ENCODE results near the gene CTBP1. TPM values are rescaled to one million over a fixed set of nuclear protein-coding genes. Genes with fewer than 3 reads are reported as not detected.
"Not testable (repeated sequence)": the region's sequence is repeated elsewhere in the genome, so short reads cannot be mapped to it uniquely, and the experiment has no call there.

CTBP1 gene
- total RNA-seq, 2 experiments from 2014 or later = 223 to 242 TPM

DNA sequence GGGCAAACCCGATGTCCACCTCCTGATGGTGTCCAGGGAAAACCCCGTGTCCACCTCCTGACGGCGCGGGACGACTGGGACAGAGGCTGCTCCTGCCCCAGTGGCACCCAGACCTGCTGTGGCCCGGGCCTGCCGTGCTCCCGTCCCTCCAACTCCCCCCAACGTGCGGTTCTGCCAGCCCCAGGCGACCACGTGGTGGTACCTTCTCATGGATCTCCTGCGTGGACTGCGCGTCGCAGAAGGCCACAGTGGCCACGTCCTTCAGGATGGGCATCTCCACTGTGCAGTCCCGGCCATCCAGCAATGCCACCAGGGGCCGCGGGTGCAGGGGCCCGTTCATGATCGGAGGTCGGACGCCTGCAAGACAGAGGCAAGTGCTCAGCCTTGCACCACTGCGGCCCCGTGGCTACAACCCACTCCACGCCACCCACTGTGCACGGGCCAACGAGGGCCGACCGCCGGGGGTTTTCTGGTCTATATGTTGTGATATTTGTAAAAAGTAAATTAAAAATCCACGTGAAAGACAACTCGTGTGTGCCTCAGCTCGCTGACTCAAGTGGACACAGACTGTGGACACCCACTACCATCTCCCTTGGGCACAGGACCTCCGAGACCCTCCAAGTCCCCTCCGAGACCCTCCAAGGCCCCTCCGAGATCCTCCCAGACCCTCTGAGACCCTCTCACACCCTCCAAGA is 10.8 kb downstream of the CTBP1 start:
- no peak overlapping the region for H3K27ac Mint-ChIP-seq
- CTCF ChIA-PET = no interaction called here
- peaks cover 42% of the 10 kb centered on the region for H3K36me3 Mint-ChIP-seq (ENCODE audit: low read depth)
- POLR2A ChIA-PET = no interaction called here
- no peaks in the 10 kb centered on the region for H3K9me3 Mint-ChIP-seq
- H3K27me3 Mint-ChIP-seq = no peaks in the 10 kb centered on the region
- DNase-seq = no peak
- no peak overlapping the region for H3K4me3 Mint-ChIP-seq
- H3K4me1 Mint-ChIP-seq = peaks cover 13% of the 10 kb centered on the region

DNA sequence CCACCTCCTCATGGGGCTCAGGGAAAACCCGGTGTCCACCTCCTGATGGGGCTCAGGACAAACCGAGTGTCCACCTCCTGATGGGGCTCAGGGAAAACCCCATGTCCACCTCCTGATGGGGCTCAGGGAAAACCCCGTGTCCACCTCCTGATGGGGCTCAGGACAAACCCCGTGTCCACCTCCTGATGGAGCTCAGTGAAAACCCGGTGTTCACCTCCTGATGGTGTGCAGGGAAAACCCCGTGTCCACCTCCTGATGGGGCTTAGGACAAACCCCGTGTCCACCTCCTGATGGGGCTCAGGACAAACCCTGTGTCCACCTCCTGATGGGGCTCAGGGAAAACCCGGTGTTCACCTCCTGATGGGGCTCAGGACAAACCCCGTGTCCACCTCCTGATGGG is 11.7 kb downstream of the CTBP1 start:
- POLR2A ChIA-PET, H3K9me3 Mint-ChIP-seq, CTCF ChIA-PET, DNase-seq, H3K4me1 Mint-ChIP-seq, H3K27ac Mint-ChIP-seq, H3K4me3 Mint-ChIP-seq, H3K27me3 Mint-ChIP-seq: not testable (repeated sequence)
- H3K36me3 Mint-ChIP-seq (ENCODE audit: low read depth) = peaks cover 45% of the 10 kb centered on the region

- H3K27me3 Mint-ChIP-seq, H3K4me3 Mint-ChIP-seq, H3K4me1 Mint-ChIP-seq, CTCF ChIA-PET, POLR2A ChIA-PET, H3K27ac Mint-ChIP-seq, DNase-seq, H3K9me3 Mint-ChIP-seq: not testable (repeated sequence)
- H3K36me3 Mint-ChIP-seq (ENCODE audit: low read depth) = peaks cover 49% of the 10 kb centered on the region
Observed at GRCh38 chr4:1236836-1237235, 12.1 kb downstream of the CTBP1 start.

GRCh38 chr4:1236103-1236641 is 12.8 kb downstream of the CTBP1 start:
- ChIA-PET CTCF (interaction anchor here (0.6 to 1.6 kb wide), 5 partner anchors 22 to 681 kb away, joined by 3 read pairs; no protein-coding TSS in a partner anchor), POLR2A (no interaction called here)
- H3K36me3 Mint-ChIP-seq (ENCODE audit: low read depth) = peaks cover 52% of the 10 kb centered on the region
- no peak for DNase-seq
- H3K9me3 Mint-ChIP-seq = no peaks in the 10 kb centered on the region
- H3K4me3 Mint-ChIP-seq = no peak overlapping the region
- no peaks in the 10 kb centered on the region for H3K27me3 Mint-ChIP-seq
- peaks cover 7% of the 10 kb centered on the region for H3K4me1 Mint-ChIP-seq
- H3K27ac Mint-ChIP-seq = no peak overlapping the region

DNA sequence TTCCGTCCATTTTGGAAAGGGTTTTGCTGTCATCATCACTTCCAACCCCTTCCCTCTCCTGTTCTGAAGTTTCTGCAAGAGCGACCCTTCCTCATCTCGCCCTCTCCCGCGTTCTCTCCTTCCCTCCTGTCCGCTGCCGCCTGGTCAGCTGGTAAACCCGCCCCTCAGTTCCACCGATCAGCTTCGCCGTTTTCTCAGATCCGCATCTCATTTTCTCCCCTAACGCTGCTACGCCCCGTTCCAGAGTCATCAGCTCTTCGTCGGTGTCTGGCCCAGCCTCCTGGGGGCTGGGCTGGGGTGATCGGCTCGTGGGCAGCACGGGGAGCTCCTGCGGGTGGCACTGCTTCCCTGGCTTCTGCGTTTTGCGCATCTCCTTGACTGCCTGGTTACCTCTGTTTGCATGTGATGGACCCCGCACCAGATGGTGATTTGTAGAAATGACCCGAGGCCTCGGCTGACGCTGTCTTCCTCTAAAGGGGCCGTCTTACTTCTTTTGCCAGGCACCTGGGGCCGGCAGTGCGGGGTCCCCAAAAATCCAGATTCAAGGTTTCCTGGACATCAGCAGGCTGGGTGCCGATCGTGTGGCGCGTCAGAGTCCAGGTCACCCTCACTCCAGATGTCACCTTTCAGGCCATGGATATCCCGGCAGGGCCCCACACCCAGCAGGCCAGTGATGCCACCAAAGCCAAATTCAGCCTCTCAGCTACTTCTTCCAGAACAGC is 13.4 kb downstream of the CTBP1 start:
- H3K9me3 Mint-ChIP-seq = no peaks in the 10 kb centered on the region
- no peak for DNase-seq
- ChIA-PET POLR2A (no interaction called here), CTCF (interaction anchor here (0.6 to 1.6 kb wide), 5 partner anchors 21 to 681 kb away, joined by 3 read pairs; no protein-coding TSS in a partner anchor)
- H3K4me1 Mint-ChIP-seq = peaks cover 7% of the 10 kb centered on the region
- H3K4me3 Mint-ChIP-seq = no peak overlapping the region
- no peak overlapping the region for H3K27ac Mint-ChIP-seq
- peaks cover 52% of the 10 kb centered on the region for H3K36me3 Mint-ChIP-seq (ENCODE audit: low read depth)
- no peaks in the 10 kb centered on the region for H3K27me3 Mint-ChIP-seq

DNA sequence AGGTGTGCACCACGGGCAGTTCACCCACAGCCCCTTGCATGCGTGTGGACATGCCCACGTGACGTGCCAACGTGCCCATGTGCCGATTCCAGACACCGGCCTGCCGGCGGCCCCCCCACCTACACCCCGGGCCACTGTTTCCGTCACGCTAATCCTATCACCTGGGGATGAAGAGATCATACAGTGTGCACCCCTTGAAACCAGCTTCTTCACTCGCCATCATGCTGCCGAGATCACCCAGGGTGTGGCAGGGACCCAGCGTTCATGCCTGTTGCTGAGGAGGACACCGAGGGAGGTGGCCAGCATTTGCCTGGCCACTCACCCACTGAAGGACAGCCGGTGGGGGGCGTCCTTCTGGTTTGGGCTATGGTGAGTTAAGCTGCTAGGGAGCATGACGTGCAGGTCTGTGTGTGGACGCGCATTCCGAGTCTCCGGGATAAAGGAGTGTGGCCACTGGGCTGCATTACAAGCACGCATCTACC is 14.1 kb downstream of the CTBP1 start:
- POLR2A ChIA-PET = no interaction called here
- DNase-seq = no peak
- peaks cover 54% of the 10 kb centered on the region for H3K36me3 Mint-ChIP-seq (ENCODE audit: low read depth)

DNA sequence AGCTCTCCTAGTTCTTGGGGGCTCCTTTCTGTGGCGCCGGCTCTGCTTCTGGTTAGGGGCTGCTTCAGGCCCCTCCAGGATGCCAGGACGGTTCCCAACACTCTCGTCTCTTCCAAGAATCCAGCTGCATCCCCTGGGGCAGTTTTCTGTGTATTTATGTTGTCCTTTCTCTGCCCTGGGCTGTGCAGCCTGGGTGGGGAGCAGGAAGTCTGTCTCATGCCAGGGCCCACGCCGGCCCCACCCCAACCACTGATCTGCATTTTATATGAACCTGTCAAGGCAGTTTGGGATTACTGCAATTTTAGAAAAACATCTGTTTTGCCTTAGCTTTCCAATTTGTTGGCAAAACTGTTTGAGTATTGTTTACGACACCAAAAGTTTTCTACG is 14.6 kb downstream of the CTBP1 start:
- ChIA-PET CTCF (interaction anchor here (1.2 kb wide), 1 partner anchor 23 kb away, joined by 3 read pairs; no protein-coding TSS in a partner anchor), POLR2A (no interaction called here)
- peaks cover 7% of the 10 kb centered on the region for H3K4me1 Mint-ChIP-seq
- no peaks in the 10 kb centered on the region for H3K9me3 Mint-ChIP-seq
- no peaks in the 10 kb centered on the region for H3K27me3 Mint-ChIP-seq
- DNase-seq = no peak
- no peak overlapping the region for H3K4me3 Mint-ChIP-seq
- H3K36me3 Mint-ChIP-seq (ENCODE audit: low read depth) = peaks cover 55% of the 10 kb centered on the region
- peak overlapping the region; percentile 41 for H3K27ac Mint-ChIP-seq

More for the DNA sequence above, 14.1 kb downstream of the CTBP1 start:
- Mint-ChIP-seq H3K9me3 (no peaks in the 10 kb centered on the region), H3K27ac (no peak overlapping the region), H3K4me1 (peaks cover 7% of the 10 kb centered on the region), H3K27me3 (no peaks in the 10 kb centered on the region), H3K4me3 (no peak overlapping the region)
- CTCF ChIA-PET = interaction anchor here (1.2 to 1.6 kb wide), 2 partner anchors 20 to 103 kb away, joined by 3 read pairs; no protein-coding TSS in a partner anchor

GRCh38 chr4:1233641-1234308 is 15.2 kb downstream of the CTBP1 start:
- no peak overlapping the region for H3K4me3 Mint-ChIP-seq
- no peak for DNase-seq
- H3K27ac Mint-ChIP-seq = no peak overlapping the region
- peaks cover 55% of the 10 kb centered on the region for H3K36me3 Mint-ChIP-seq (ENCODE audit: low read depth)
- H3K9me3 Mint-ChIP-seq = no peaks in the 10 kb centered on the region
- H3K4me1 Mint-ChIP-seq = peaks cover 7% of the 10 kb centered on the region
- ChIA-PET POLR2A (interaction anchor here (0.6 kb wide), 1 partner anchor 405 kb away, joined by 3 read pairs; no protein-coding TSS in a partner anchor), CTCF (interaction anchor here (0.8 to 1.2 kb wide), 2 partner anchors 23 to 30 kb away, joined by 3 read pairs; no protein-coding TSS in a partner anchor)
- H3K27me3 Mint-ChIP-seq = no peaks in the 10 kb centered on the region

DNA sequence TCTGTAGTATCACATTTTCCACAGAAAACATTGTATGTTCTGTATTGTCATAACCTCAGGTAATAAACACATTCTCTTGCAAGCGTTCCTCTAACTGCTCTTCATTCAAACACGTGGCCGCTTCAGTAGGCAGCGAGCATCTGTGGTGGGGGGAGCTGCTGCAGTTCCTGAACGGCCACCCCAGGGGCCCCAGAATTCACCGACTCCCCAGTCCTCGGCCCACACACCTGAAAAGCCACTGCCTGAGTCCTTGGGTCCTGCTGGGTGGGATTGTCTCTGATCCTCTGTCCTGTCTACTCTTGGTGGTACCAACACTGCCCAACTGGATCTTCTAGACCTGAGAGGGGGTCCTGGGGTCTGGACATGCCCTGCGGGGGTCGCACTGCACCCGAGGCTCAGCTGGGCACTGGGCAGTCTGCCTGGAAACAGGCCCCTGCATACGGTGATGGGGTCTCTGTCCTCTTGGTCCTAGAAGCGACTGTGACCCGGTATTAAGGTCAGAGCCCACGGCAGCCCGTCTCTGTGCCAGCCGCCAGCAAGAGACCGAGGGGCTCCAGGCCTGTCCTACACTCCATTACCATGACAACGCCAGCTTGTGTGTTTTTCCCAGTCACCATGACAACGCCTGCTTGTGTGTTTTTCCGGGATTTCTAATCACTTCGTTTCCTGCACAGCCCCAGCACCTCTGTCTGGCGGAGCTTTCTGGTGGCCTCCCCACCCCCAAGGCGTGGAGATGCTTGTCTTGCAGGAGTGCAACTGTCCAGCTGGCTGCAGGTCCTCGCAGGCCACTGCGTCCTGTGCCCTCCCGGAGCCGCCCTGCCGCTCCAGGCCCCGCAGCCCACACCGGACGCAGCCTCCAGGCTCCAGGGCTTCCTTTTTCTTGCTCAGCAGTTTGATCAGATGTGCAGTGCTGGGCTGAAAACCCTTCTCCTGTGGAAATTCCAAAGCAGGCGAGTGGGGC is 16.0 kb downstream of the CTBP1 start:
- Mint-ChIP-seq H3K9me3 (no peaks in the 10 kb centered on the region), H3K27ac (no peak overlapping the region), H3K36me3 (ENCODE audit: low read depth) (peaks cover 51% of the 10 kb centered on the region), H3K4me3 (no peak overlapping the region), H3K27me3 (no peaks in the 10 kb centered on the region), H3K4me1 (peaks cover 7% of the 10 kb centered on the region)
- CTCF ChIA-PET = interaction anchor here (0.8 to 1.2 kb wide), 2 partner anchors 22 to 29 kb away, joined by 3 read pairs; no protein-coding TSS in a partner anchor
- POLR2A ChIA-PET = interaction anchor here (0.6 kb wide), 1 partner anchor 404 kb away, joined by 3 read pairs; no protein-coding TSS in a partner anchor
- no peak for DNase-seq

GRCh38 chr4:1231637-1232360 is 17.1 kb downstream of the CTBP1 start:
- H3K36me3 Mint-ChIP-seq (ENCODE audit: low read depth) = peaks cover 62% of the 10 kb centered on the region
- H3K4me3 Mint-ChIP-seq = no peak overlapping the region
- H3K9me3 Mint-ChIP-seq = no peaks in the 10 kb centered on the region
- peak overlapping the region; percentile 31 for H3K27ac Mint-ChIP-seq
- peaks cover 7% of the 10 kb centered on the region for H3K4me1 Mint-ChIP-seq
- no peak for DNase-seq
- ChIA-PET CTCF (no interaction called here), POLR2A (no interaction called here)
- no peaks in the 10 kb centered on the region for H3K27me3 Mint-ChIP-seq

DNA sequence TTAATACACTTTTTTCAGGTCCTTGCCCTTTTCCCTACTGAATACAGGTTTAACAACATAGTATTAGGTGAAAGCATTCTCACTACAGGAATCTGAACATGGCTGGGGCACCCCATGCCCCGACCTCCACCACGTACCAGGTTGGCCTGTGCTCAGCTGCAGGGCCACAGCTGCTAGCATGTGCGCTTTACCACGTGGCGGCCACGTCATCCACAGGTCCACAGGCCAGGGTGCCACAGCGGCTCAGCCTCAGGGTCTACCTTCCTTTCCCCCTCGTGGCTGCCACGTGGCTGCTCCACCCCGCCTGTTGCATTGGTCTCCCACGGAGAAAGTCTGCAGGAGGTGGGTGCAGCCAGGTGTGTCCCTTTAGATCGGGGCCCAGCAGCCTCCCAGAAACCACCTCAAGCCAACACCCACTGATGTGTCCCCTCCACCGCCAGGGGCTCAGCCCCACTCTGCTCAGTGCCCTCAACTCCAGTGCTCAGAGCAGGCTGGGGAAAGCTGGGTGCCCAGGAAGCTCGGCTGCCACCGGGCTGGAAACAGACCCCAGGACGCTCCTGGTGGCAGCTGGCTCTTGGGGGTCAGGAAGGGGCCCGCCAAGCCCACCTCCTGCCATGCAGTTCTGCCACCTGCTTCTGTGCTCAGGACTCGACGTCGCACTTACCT is 17.8 kb downstream of the CTBP1 start:
- ChIA-PET CTCF (no interaction called here), POLR2A (no interaction called here)
- DNase-seq = no peak
- H3K4me3 Mint-ChIP-seq = no peak overlapping the region
- peaks cover 69% of the 10 kb centered on the region for H3K36me3 Mint-ChIP-seq (ENCODE audit: low read depth)
- no peaks in the 10 kb centered on the region for H3K27me3 Mint-ChIP-seq
- no peak overlapping the region for H3K27ac Mint-ChIP-seq
- H3K9me3 Mint-ChIP-seq = no peaks in the 10 kb centered on the region
- H3K4me1 Mint-ChIP-seq = peaks cover 7% of the 10 kb centered on the region

Data from activated CD4-positive, alpha-beta T cell treated with anti-CD3 and anti-CD28 coated beads, Interleukin-2, amount 10 ng/mL, durations not matched to agents 7 days and 5 days (primary cell).